HG03025 (cell line): ENCODE results near the gene PTGIR.

Experiments
- ATAC-seq: cut with Tn5 transposase; IDR thresholded peaks from one replicate; pipeline ENCODE4 v1.9.1; 2021; ENCODE audit warnings: mild to moderate bottlenecking, moderate library complexity; ENCODE audit not compliant: unreplicated experiment, low FRiP score

Gene PTGIR

DNA sequence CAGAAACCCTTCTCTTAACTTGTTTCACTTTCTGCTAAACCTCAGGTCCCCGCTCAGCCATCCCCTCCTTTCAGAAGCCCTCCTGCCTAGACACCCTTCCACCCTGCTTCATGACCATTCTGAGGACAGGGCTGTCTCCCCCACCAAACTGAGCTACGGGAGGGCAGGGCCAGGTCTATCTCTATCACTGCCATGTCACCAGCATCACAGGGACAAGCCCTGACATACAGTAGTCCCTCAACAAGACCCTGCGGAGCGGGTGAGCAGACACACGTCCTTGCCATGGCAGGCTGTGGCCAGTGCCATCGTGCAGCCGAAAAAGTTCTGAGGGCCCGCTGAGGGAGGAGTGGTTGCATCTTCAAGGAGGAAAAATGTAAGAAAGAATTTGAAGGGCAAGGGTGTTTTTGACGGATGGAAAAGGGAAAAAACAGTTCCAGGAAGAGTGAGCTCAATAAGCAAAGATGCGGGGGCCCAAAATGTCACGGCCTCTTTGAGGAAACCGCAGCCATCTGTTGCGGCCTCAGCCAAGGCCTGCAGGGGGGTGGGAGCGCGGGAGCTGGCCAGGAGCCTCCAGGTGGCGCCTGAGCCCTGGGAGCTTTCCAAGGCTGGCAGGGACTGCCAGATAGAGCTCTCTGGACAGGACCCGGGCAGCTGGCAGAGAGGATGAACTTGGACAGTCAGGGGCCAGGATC is 8.1 kb downstream of the PTGIR start:
- ATAC-seq: no peak

- no peak for ATAC-seq
These were observed 8.9 kb downstream of the PTGIR start for GRCh38 chr19:46615966-46616365.

GRCh38 chr19:46614114-46614722 is 10.7 kb downstream of the PTGIR start:
- ATAC-seq: no peak

DNA sequence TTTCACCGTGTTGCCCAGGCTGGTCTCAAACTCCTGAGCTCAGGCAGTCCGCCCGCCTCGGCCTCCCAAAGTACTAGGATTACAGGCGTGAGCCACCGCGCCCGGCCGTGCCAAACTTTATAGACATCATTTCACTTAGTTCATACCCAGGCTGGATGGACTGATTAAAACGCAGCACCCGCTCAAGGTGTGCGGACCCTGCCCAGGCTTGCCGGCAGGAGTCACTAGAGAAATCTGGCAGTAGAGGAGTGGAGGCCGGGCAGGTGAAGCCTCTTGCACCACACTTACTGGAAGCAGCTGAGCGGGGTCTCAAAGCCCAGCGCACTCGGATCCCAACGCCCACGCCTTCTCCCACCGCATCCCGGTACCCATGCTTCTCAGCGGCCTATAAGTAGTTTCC is 11.4 kb downstream of the PTGIR start:
- ATAC-seq: no peak

GRCh38 chr19:46611776-46612175 is 13.1 kb downstream of the PTGIR start:
- ATAC-seq: no peak

DNA sequence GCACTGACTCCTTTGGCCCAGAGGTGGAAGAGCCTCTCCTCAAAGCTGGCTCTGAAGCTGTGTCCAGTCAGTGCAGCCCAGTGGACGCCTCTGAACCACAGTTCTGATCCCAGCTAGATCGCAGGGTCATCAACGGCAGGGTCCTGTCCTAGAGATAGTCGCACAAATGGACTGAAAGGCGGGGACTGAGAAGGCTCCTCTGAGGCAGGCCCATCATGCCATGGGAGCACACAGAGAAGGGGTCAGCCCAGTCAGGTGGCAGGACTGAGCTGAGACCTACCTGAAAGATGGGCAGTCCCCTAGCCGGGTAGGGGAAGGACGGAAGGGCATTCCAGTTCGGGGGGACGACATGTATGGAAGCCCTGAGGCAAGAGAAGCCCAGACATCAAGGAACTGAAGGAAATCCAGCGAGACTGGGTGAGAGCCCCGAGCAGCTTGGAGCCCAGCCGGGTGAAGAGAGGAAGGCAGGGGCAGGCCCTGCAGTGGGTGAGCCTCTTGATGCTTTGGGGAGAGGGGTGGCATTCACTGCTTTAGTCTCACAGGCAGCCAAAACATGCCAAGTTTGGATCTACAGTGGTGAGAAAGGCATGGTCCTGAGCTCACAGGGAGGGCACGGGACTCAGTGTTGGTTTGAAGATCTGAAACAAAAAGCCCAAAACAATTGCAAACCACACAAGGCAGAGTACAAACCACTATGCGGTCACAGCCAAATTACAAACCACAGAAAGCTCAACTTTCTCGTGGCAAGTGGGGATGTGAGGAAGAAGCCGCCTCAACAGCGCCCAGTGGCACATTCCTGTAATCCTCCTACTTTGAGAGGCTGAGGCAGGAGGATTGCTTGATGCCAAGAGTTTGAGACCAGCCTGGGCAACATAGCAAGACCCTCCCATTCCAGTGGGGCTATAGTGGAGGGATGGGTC is 13.8 kb downstream of the PTGIR start:
- ATAC-seq: no peak

GRCh38 chr19:46610413-46610775 is 14.5 kb downstream of the PTGIR start:
- ATAC-seq: no peak

- no peak for ATAC-seq
These were observed 15.1 kb downstream of the PTGIR start for GRCh38 chr19:46609511-46610412.

GRCh38 chr19:46608581-46609345 is 16.1 kb downstream of the PTGIR start:
- no peak for ATAC-seq

- ATAC-seq: no peak
These were observed 16.7 kb downstream of the PTGIR start for GRCh38 chr19:46608178-46608577.

GRCh38 chr19:46607448-46607841 is 17.4 kb downstream of the PTGIR start:
- no peak for ATAC-seq

DNA sequence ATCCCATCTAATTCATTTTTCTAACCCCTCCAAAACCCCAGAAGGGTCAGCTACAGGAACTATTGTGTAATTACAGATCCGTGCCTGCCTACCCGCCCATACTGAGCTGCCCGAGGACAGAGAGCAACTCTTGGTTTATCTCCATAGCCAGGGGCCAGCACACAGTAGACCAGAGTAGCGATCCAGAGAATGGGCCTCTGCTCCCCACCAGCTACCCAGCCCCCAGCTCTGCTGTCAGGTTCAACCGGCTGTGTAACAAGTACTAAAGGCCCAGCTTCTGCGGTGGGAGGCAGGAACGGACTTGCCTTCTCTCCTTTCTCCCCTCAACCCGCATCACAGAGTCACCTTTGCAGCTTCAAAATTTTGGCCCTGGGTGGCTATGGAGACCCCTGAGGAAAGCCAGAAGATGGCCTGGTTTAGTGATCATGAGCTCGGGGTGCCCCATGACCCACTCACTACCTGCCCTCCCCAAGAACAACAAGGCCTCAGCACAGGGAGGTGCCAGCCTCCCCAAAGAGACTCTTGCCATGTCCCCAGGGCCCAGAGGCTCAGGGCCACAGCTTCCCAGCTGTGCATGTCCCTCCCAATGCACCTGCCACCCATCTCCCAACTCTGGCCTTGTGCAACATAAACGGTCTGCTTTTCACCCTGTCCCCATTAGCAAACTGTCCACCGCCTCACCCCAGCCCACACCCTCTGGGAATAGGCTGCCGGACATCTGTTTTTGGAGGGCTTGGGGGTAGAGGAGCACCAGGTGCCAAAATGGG is 18.0 kb downstream of the PTGIR start:
- ATAC-seq: no peak

DNA sequence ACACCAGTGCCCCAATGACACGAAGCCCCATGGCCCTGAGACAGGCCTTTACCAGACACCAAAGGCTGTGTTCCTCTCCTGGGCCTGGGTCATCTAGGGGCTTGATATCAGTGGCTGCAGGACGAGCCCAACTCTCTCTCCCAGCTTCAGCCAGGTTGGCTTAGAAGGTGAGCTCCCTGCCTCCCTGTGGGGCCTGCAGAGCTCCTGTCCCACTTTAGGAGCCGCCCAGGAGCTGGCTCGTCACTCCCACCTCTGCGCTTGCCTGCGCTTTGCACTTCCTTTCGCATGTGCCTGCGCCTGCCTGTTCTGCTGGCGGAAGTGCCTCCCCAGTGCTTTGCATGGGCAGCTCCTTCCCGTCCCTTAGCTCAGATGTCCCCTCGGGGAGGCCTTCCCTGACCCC is 18.9 kb downstream of the PTGIR start:
- no peak for ATAC-seq

- no peak for ATAC-seq
These were observed 19.5 kb downstream of the PTGIR start for GRCh38 chr19:46605356-46605821.

DNA sequence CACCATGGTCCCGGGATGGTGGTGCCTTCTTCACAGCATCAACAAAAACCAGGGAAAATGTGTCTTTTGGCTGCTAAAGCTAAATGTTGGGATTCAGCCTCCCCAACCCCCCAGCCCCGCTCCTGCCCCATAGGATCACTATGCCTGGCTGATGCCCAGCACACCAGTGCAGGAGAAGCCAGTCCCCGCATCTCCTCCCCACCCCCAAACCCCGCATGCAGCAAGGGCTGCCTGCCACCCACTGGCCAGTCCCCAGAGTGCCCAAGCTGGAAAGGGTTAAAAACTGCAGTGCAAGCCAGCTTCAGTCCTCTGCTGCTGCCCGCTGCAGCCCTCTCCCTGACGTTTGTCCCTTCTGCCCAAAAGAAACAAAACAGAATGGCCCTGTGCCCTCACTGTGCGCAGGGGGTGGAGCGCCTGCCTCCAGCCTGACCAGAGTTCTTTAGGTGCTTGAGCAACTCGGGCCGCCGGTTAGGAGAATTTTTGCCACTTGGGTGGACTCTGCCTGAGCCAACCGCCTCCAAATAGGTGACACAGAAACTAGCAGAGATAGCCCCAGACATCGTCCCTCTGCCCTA is 20.0 kb downstream of the PTGIR start:
- no peak for ATAC-seq

DNA sequence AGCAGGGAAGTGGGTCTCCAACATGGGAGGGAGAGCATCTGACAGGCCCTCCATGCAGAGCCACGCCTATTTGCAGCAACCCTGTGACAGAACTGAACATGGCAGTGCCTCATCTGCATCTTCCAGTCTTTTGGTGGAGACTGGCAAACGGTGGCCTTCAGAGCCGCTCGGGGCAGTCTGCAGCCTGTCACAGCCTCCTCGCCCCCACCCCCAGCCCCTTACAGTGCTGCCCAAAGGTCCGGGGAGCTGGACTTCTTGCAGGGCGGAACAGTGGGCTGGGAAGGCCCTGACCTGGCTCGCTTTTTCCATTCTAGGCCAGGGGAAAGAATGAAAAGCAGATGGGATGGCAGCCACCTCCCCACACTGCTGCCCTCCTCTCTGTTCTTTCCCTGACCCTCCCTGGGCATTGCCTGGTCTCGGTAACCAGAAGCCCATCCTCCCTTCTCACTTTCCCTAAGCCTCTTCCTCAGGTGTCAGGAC is 21.1 kb downstream of the PTGIR start:
- no peak for ATAC-seq

GRCh38 chr19:46603195-46603637 is 21.7 kb downstream of the PTGIR start:
- no peak for ATAC-seq
